ENCODE data around the gene ZGLP1.
"Not testable (repeated sequence)": the region's sequence is repeated elsewhere in the genome, so short reads cannot be mapped to it uniquely, and the experiment has no call there.

The ZGLP1 gene

DNA sequence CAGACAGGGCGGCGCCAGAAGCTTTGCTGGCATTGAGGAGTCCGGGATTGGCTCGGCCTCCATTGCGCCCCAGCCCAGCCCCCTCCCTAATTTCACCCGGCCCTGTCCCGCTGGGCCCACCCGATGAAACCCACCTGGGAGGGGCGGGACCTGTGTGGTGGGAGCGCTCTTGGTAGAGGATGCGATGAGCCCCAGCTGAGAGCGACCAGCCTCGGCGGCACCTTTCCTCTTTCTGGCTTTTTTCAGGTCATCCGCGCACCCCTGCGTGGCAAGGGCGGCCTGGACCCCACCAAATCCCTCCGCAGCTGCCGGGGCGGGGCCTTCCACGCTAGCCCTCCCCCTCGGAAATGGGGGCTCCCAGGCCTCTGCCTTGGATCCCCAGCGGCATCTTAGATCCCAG lies at the start of gene ZGLP1:
Gene ZGLP1, minus strand, starts transcription at position 393 of the 400 bp plus-strand sequence.
- no peak for DNase-seq (ENCODE audit: low read depth)
- no peak within 1 kb of the TSS for H3K4me3 ChIP-seq (ENCODE audit: low read depth, low read length)

DNA sequence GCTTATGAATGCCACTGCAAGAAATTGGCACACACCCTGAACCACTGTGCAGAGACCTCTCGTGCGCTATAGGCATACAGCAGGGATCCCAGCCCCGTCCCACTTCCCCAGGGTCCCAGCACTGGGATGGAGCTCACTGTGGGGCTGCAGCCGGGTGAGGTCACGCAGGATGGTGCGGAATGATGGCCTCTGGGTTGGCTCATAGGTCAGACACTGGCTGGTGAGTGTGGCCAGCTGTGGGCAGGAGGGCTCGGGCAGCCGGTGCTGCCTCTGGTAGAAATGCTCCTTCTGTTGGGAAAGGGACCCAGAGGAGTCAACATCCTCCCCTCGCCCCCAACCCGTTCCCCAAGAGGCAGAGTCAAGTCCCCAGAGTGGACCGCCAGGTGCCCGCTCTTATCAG lies 46.8 kb upstream of the ZGLP1 start:
- DNase-seq (ENCODE audit: low read depth) = no peak
- H3K4me3 ChIP-seq (ENCODE audit: low read depth, low read length) = no peak overlapping the region

DNA sequence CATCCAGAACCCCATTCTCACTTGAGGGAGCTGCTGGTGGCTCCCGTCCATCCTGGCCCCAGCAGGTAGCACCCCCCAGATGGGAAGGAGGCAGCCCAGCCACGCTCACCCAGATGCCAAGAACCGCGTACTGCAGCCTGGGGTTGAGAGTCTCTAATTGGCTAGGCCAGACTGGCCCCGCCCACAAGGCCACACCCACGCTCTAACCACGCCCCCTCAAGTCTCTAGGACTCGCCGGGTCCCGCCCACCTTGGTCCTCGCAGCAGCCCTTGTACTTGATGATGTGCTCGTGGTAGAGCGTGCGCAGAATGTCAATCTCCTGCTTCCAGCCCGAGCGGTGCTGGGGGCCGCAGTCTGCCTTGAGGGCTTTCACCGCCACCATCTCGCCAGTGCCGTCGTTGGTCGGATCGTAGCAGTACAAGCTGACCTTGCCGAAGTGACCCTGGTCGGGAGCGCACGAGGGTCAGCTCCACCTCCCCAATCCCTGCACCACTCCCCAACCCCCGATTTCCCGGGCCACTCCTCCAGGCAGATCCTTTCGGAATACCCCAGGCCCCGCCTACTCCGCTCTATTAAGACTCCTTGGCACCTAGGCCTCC lies 44.3 kb upstream of the ZGLP1 start:
- H3K4me3 ChIP-seq (ENCODE audit: low read depth, low read length) = no peak overlapping the region
- no peak for DNase-seq (ENCODE audit: low read depth)

- no peak overlapping the region for H3K4me3 ChIP-seq (ENCODE audit: low read depth, low read length)
- no peak for DNase-seq (ENCODE audit: low read depth)
Measured at GRCh38 chr19:10352764-10353671, 43.4 kb upstream of the ZGLP1 start.

DNA sequence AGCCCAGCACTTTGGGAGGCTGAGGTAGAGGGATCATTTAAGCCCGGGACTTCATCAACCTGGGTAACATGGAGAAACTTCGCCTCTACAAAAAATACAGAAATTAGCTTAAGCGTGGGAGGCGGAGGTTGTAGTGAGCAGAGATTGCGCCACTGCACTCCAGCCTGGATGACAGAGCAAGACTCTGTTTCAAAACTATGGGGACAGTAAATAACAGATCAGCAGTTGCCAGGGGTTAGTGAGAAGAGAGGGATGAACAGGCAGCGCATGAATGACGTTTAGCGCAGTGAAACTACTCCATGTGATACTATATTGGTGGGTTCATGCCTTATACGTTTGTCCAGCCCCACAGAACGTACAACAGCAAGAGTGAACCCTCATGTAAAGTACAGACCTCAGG lies 36.9 kb upstream of the ZGLP1 start:
- no peak overlapping the region for H3K4me3 ChIP-seq (ENCODE audit: low read depth, low read length)
- DNase-seq (ENCODE audit: low read depth) = no peak

GRCh38 chr19:10344780-10345179 lies 35.2 kb upstream of the ZGLP1 start:
- H3K4me3 ChIP-seq (ENCODE audit: low read depth, low read length) = no peak overlapping the region
- DNase-seq (ENCODE audit: low read depth) = no peak

DNA sequence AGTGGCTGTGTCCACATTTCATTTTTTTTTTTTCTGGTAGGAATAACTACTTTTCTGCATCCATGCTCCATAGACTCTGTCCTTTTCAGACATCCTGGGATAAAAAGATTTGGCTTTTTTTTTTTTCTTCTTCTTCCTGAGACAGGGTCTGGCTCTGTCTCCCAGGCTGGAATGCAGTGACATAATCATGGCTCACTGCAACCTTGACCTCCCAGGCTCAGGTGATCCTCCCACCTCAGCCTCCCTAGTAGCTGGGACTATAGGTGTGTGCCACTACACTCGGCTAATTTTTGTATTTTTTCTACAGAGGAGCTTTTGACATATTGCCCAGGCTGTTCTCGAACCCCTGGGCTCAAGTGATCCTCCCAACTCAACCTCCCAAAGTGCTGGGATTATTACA lies 33.9 kb upstream of the ZGLP1 start:
- DNase-seq (ENCODE audit: low read depth) = no peak
- no peak overlapping the region for H3K4me3 ChIP-seq (ENCODE audit: low read depth, low read length)

DNA sequence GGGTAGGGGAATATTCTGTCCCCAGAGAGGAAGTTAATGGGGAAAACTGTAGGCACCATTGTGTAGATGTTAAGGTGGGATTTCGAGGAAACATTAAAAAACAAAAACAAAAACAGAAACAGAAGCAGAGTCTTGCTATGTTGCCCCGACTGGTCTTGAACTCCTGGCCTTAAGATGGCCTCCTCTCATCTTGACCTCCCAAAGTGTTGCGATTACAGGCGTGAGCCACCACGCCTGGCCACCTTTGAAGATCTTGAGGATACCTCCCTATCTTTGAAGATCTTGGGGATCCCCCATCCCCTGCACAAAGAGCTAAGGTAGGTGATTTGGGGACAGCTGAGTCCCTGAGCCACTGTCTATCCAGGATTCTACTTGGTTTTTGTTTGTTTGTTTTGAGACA lies 30.4 kb upstream of the ZGLP1 start:
- no peak for DNase-seq (ENCODE audit: low read depth)
- no peak overlapping the region for H3K4me3 ChIP-seq (ENCODE audit: low read depth, low read length)

GRCh38 chr19:10339380-10339960 lies 29.9 kb upstream of the ZGLP1 start, which contains the start of gene ICAM3:
TSS of gene ICAM3 (minus strand) at chr19:10339624. CDS start at chr19:10339614, 10 bp downstream.
- H3K4me3 ChIP-seq (ENCODE audit: low read depth, low read length) = no peak within 1 kb of the TSS
- no peak for DNase-seq (ENCODE audit: low read depth)

GRCh38 chr19:10338940-10339339 lies 29.3 kb upstream of the ZGLP1 start:
- no peak overlapping the region for H3K4me3 ChIP-seq (ENCODE audit: low read depth, low read length)
- no peak for DNase-seq (ENCODE audit: low read depth)

GRCh38 chr19:10336725-10337124 lies 27.1 kb upstream of the ZGLP1 start:
- DNase-seq (ENCODE audit: low read depth); H3K4me3 ChIP-seq (ENCODE audit: low read depth, low read length): not testable (repeated sequence)

GRCh38 chr19:10335352-10335985 lies 25.9 kb upstream of the ZGLP1 start:
- no peak for DNase-seq (ENCODE audit: low read depth)
- H3K4me3 ChIP-seq (ENCODE audit: low read depth, low read length) = peak overlapping the region; percentile 80

DNA sequence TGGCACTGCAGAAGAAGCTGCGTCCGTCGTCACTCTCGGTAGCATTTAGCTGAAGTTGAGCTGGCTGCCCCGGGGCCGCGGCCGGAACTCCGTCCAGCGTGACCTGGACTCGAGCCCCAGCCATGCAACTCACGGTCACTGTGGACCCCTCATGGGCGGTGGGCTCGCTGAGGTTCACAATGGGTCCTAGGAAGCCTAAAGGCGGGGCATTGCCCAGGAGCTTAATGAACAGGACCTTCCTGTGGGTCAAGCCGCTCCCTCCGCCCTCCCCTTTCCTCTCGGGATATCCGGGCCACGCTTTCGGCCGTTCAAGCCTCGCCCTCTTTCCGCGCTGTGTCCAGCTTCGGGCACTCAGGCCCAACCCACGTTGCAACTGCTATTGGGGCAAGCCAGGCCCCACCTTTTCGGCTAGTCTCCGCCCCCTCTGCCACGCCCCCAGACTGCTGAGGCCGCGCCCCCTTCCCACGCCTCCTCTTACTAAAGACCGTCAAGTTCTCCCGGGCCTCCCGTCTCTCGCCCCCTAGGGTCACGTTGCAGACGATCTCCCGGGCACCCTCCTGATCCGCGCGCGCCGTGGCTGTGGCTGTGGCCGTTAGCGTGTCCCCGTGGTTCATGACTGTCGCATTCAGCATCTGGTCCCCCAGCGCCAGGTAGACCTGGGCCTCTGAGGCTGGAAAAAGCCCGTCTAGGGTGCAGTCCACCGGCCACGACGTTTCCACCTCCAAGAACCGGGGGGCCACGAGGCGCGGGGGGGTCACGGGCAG lies 25.2 kb upstream of the ZGLP1 start:
- DNase-seq (ENCODE audit: low read depth) = peak; percentile 85
- H3K4me3 ChIP-seq (ENCODE audit: low read depth, low read length) = peak overlapping the region; percentile 80

DNA sequence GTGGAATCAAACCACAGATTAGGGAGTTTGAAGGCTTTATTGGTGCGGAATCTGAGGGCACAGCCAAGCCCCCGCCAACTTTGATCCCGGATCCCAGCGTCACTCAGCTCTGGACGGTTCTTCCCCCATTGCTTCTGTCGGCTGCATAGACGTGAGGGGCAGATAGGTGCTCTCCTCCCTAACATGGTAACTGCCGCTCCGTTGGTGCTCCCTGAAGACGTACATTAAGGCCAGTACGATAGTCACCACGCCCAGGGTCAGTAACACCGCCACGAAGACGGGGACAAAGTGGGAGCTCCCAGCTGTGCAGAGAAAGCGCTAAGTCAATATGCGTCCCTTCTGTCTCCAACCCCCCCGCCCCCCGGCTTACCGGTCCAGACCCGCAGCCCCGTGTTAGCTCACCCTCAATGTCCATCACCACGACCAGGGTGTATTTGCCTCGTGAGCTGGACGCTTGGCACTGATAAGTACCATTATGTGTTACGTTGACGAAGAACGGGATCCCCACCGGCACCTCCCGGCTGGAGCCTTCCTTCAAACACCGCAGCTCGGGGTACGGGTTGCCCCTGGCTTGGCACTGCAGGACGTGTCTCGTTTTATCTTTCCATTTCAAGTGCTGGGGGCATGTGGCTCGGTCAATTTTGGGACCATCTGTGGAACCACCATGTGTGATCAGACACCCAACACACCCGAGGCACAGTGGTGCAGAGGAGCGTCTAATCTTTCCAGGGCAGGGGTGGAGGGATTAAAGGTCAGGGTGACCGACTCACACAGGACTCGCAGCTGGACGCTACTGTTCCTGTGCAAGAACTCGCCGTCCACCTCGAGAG lies 24.4 kb upstream of the ZGLP1 start:
- DNase-seq (ENCODE audit: low read depth) = no peak
- H3K4me3 ChIP-seq (ENCODE audit: low read depth, low read length) = peak overlapping the region; percentile 80

DNA sequence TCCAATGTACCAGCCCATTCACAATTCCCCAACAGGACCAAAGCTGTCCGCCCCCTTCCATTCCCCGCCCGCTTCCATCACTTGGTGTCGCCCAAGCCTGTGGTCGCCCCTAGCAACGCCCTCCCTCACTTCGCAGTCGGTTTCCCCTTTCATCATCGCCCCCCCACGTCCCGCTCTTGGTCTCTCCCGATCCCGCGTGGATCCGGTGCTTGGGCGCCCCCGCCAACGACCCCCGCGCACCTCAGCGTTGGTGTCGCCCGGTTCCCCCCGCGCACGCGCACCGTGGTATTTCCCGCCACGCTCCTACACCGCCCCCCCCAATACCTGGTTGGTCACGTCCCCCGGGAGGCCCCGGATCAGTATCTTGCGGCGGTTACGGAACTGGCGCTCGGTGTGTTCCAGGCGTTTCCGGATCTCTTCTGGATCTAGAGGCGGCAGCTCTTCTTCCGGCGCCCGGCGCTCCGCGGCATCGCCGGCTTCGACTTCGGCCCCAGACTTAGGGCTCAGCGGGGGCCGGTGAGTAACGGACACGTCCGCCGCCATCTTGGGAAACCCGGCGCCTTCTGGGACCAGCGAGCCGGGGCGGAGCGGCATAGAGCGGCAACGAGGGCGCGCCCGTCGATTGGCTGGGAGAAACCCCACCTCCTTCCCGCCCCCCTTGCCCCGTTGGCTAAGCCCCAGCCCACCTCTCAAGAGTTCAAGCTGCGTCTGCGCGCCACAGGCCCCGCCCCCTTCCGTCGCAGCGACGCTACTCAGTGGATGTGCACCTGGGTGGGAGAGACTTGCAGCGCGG lies 23.5 kb upstream of the ZGLP1 start, which contains the start of gene RAVER1:
Gene RAVER1, minus strand, starts transcription at position 565 of the 793 bp plus-strand sequence. Its CDS starts 22 bp downstream, at position 543.
- peak; percentile 92 for DNase-seq (ENCODE audit: low read depth)
- H3K4me3 ChIP-seq (ENCODE audit: low read depth, low read length) = peak within 1 kb of the TSS; percentile 80

DNA sequence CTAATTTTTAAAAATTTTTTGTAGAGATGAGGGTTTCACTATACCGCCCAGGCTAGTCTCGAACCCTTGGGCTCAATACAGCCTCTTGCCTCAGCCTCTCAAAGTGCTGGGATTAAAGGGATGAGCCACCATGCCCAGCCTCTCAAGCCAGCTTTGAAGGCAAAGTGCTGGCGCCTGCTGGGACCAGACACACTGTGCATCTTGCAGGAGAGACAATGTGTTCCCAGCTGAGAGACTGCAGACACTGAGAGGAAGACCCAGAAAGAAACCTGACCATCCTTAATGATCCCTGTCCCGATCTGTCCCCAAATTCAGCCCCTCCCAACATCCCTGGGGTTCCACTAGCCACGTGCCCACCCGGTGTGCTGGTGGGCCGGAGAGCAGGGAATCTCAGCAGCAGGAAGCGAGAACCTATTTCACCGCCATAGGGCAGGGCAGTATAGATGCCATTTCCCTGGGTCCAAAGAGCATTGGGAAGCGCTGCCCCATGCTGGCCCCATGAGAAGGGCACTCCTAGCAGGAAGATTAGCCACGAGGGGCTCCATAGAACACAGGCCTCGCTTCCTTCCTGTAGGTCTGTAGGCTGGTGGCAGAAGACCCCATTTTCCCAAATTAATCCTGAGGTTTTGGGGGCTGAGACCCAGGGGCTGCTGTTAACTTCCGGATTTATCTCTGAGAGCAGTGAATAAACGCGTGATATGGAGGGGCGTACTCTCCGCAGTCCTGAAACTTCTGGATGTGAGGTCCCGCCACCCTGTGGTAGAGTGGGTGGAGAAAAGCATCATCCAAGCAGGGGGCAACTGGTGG lies 22.7 kb upstream of the ZGLP1 start:
- peak overlapping the region; percentile 80 for H3K4me3 ChIP-seq (ENCODE audit: low read depth, low read length)
- DNase-seq (ENCODE audit: low read depth) = no peak

DNA sequence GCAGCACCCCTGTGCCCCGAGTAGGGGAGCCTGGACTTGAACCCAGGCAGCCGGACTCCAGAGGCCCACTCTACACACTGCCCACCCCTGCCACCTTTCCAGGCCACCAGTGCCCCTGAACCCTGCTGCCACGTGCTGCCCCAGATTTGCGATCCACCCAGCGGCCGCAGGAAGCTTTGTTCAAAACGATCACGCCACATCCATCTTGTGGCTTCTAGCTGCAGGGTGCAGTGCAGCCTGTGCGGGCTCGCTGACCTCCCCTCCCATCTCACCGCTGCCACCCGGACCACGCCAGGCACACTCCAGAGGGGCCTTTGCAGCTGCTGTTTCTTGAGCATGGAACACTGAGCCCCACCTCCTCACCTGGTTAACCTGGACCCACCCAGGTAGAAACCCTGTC lies 19.9 kb upstream of the ZGLP1 start:
- no peak for DNase-seq (ENCODE audit: low read depth)
- no peak overlapping the region for H3K4me3 ChIP-seq (ENCODE audit: low read depth, low read length)
